ENCODE results near the gene MYOZ2. TPM values are rescaled to one million over a fixed set of nuclear protein-coding genes. Genes with fewer than 3 reads are reported as not detected.

The MYOZ2 gene
- total and polyA plus RNA-seq, 2 of the 4 experiments (the other 2 are of a cell fraction), result 0.17 to 0.18 TPM

GRCh38 chr4:119205690-119206089, 70.1 kb downstream of the MYOZ2 start:
- no peak overlapping the region for H3K4me2 ChIP-seq (ENCODE audit: low read depth, low read length)
- H3K23ac ChIP-seq (ENCODE audit: low read depth, low read length), result no peak overlapping the region
- H2AFZ ChIP-seq (replicated peaks; ENCODE audit: low read length, poor library complexity), result no peak overlapping the region
- H2BK120ac ChIP-seq (ENCODE audit: low read depth, low read length), result no peak overlapping the region
- no peak overlapping the region for H3K4ac ChIP-seq (ENCODE audit: low read depth, low read length)
- no peaks in the 10 kb centered on the region for H4K20me1 ChIP-seq (ENCODE audit: insufficient read depth, low read length)
- ChIA-PET CTCF (no interaction called here), POLR2A (ENCODE audit: unreplicated experiment) (no interaction called here)
- no peak overlapping the region for H2BK15ac ChIP-seq (ENCODE audit: low read depth, low read length)
- no TSS peak for BruUV-seq (replicated peaks)
- H2AK9ac ChIP-seq (replicated peaks; ENCODE audit: low read depth, low read length, poor library complexity), result no peak overlapping the region
- no peak overlapping the region for H2AK5ac ChIP-seq (ENCODE audit: low read depth, low read length)
- H3K9me1 ChIP-seq (ENCODE audit: insufficient read depth, low read length), result peaks cover 4% of the 10 kb centered on the region; the same call in 1 of the 2 replicates
- H3K27me3 ChIP-seq (ENCODE audit: control insufficient read depth, insufficient read depth, low read length), result no peaks in the 10 kb centered on the region
- H4K91ac ChIP-seq (ENCODE audit: insufficient read depth, low read depth, low read length), result no peak overlapping the region
- H3K14ac ChIP-seq (replicated peaks; ENCODE audit: low read depth, low read length), result no peak overlapping the region
- H2BK20ac ChIP-seq (ENCODE audit: low read depth, low read length), result no peak overlapping the region
- no peak overlapping the region for H3K9ac ChIP-seq (ENCODE audit: low read depth, low read length)
- H3K79me1 ChIP-seq (ENCODE audit: low read depth in 1 of 2, low read length in 2 of 2), result peaks cover 0 to 4% of the 10 kb centered on the region in 2 experiments; a peak in 2 of 4 replicates
- H4K8ac ChIP-seq (ENCODE audit: low read depth in 2 of 2, low read length in 2 of 2), result no peak overlapping the region
- TF ChIP-seq POLR2A (IDR thresholded peaks at IDR 0.05; ENCODE audit: low read depth, low read length) (no peak), NFE2L2 (IDR thresholded peaks at IDR 0.05; ENCODE audit: low read depth, low read length) (no peak), MAFK (IDR thresholded peaks at IDR 0.05; ENCODE audit: low read depth, low read length) (no peak), CEBPB (IDR thresholded peaks at IDR 0.05; ENCODE audit: low read depth, low read length) (no peak), MAZ (IDR thresholded peaks at IDR 0.05; ENCODE audit: borderline replicate concordance, low read depth, low read length) (no peak), RFX5 (IDR thresholded peaks at IDR 0.05; ENCODE audit: low read depth, low read length) (no peak), FOS (IDR thresholded peaks at IDR 0.05; ENCODE audit: low read depth, low read length) (no peak), RCOR1 (IDR thresholded peaks at IDR 0.05; ENCODE audit: insufficient replicate concordance, low read length) (no peak), SMC3 (IDR thresholded peaks at IDR 0.05; ENCODE audit: low read depth, low read length) (no peak), RAD21 (IDR thresholded peaks at IDR 0.05; ENCODE audit: low read length) (no peak), MXI1 (IDR thresholded peaks at IDR 0.05; ENCODE audit: borderline replicate concordance, low read depth, low read length) (no peak), CHD1 (IDR thresholded peaks at IDR 0.05; ENCODE audit: low read depth, low read length) (no peak), ELK1 (IDR thresholded peaks at IDR 0.05; ENCODE audit: borderline replicate concordance, low read depth, low read length) (no peak), BHLHE40 (IDR thresholded peaks at IDR 0.05; ENCODE audit: low read depth, low read length) (no peak)
- no peak overlapping the region for H3K18ac ChIP-seq (ENCODE audit: low read depth, low read length)
- ATAC-seq (ENCODE audit: low read depth) (no peak), DNase-seq (no peak)
- no peak overlapping the region for H3K4me3 ChIP-seq (ENCODE audit: insufficient read depth, low read depth, low read length)
- H3K4me1 ChIP-seq (ENCODE audit: control insufficient read depth, insufficient read depth, low read length), result peaks cover 3% of the 10 kb centered on the region; the same call in 1 of the 2 replicates
- H3K36me3 ChIP-seq (ENCODE audit: control insufficient read depth, insufficient read depth, low read length), result no peaks in the 10 kb centered on the region
- no peak overlapping the region for H2BK5ac ChIP-seq (ENCODE audit: low read depth, low read length, poor library complexity, severe bottlenecking)
- no peak overlapping the region for H3K56ac ChIP-seq (ENCODE audit: extremely low read depth, insufficient read depth, low read length)
- dilution Hi-C loops (cut with HindIII; ENCODE audit: low sequenced_read_pairs, unreplicated experiment) (no loop called here), intact Hi-C loops (cut with micrococcal nuclease) (no loop called here), in situ Hi-C loops (cut with MboI; ENCODE audit: low sequenced_read_pairs) (no loop called here)
- no peaks in the 10 kb centered on the region for H3K9me3 ChIP-seq (ENCODE audit: control insufficient read depth, insufficient read depth, low read length)
- no peak overlapping the region for H4K5ac ChIP-seq (ENCODE audit: low read depth, low read length)
- H3K27ac ChIP-seq (ENCODE audit: insufficient read depth, low read length), result no peak overlapping the region
